Measurements from ENCODE around the gene RBM7. TPM values are rescaled to one million over a fixed set of nuclear protein-coding genes. Genes with fewer than 3 reads are reported as not detected.
A peak's percentile ranks its signal among the peaks of the same experiment; 100 is the strongest.

RBM7 gene
- total and polyA plus RNA-seq, 2 of the 13 experiments (the other 11 are each of a cell fraction or from before 2014, with no cell fraction given), result 30.5 to 32.3 TPM

GRCh38 chr11:114439229-114440120 lies 39.0 kb downstream of the RBM7 start, which contains the start of gene REXO2 (continued):
- no peak for TF ChIP-seq ZBTB46 (CRISPR knock-in tag; IDR thresholded peaks at IDR 0.05; ENCODE audit: borderline replicate concordance)
- TF ChIP-seq ATAD3A (CRISPR knock-in tag; IDR thresholded peaks at IDR 0.05), result no peak
- 0 out of 2 replicates have a peak, but pooled peaks have one; percentile 35 for TF ChIP-seq ZBTB43 (CRISPR knock-in tag; conservative IDR thresholded peaks at IDR 0.05)
- no peak for TF ChIP-seq SCMH1 (CRISPR knock-in tag; IDR thresholded peaks at IDR 0.05; ENCODE audit: borderline replicate concordance)
- peak; percentile 85 for TF ChIP-seq GMEB1 (CRISPR knock-in tag; IDR thresholded peaks at IDR 0.05; ENCODE audit: borderline replicate concordance)
- peak; percentile 90 for TF ChIP-seq ZNF687 (CRISPR knock-in tag; IDR thresholded peaks at IDR 0.05)
- no peak for TF ChIP-seq ZNF362 (CRISPR knock-in tag; IDR thresholded peaks at IDR 0.05; ENCODE audit: borderline replicate concordance)
- 0 out of 2 replicates have a peak, but pooled peaks have one; percentile 44 for TF ChIP-seq ZNF740 (CRISPR knock-in tag; IDR thresholded peaks at IDR 0.05)
- TF ChIP-seq MYC (CRISPR knock-in tag; IDR thresholded peaks at IDR 0.05; ENCODE audit: borderline replicate concordance), result peak; percentile 89
- peak; percentile 36 for TF ChIP-seq RXRB (CRISPR knock-in tag; IDR thresholded peaks at IDR 0.05; ENCODE audit: borderline replicate concordance)
- TF ChIP-seq AGO1 (IDR thresholded peaks at IDR 0.05; ENCODE audit: low read depth, low read length, poor library complexity, severe bottlenecking), result no peak
- no peak for TF ChIP-seq THAP8 (CRISPR knock-in tag; IDR thresholded peaks at IDR 0.05; ENCODE audit: borderline replicate concordance)
- peak; percentile 50; the same call in 1 of the 2 replicates for TF ChIP-seq ETV5 (CRISPR knock-in tag; IDR thresholded peaks at IDR 0.05; ENCODE audit: borderline replicate concordance)
- TF ChIP-seq ARID2 (CRISPR knock-in tag; IDR thresholded peaks at IDR 0.05; ENCODE audit: borderline replicate concordance), result 0 out of 2 replicates have a peak, but pooled peaks have one; percentile 16
